HG02943 (cell line): ENCODE results near the gene TMEM238L.
"Not testable (repeated sequence)": the region's sequence is repeated elsewhere in the genome, so short reads cannot be mapped to it uniquely, and the experiment has no call there.

Source experiments
- ATAC-seq: cut with Tn5 transposase; IDR thresholded peaks from one replicate; pipeline ENCODE4 v1.9.1; 2021; ENCODE audit warnings: mild to moderate bottlenecking, low read depth, moderate library complexity; ENCODE audit not compliant: unreplicated experiment

TMEM238L gene, protein sequence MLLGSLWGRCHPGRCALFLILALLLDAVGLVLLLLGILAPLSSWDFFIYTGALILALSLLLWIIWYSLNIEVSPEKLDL

DNA sequence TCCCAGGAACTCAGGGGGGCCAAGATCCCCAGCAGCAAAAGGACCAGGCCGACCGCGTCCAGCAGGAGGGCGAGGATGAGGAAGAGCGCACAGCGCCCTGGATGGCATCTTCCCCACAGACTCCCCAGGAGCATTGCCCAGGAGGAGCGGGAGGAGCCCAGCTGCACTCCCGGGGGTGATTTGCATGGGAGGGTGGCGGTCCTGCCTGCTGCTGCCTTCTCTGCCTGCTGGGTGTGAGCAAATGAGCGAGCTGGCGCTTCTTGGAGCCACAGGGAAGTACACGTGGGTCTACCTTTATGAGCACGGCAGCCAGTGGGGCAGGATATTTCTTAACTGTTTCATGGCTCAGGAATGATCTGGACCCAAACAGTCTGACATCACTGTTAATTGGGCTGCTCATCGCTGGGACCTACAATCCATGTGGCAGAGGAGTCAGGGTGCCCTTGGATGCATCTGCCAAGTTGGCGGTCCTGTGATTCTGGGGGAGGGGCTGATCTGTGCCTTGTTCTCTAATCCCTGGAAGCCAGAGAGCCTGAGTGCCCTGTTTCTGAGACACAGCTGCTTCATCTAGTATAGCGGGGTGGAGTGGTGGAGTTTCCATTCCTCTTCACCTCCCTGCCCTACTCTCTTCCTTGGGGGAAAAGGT lies at the start of gene TMEM238L:
TSS of gene TMEM238L (minus strand) at position 270 of the 646 bp plus-strand sequence. CDS start at position 134, 136 bp downstream.
- ATAC-seq, result no peak

DNA sequence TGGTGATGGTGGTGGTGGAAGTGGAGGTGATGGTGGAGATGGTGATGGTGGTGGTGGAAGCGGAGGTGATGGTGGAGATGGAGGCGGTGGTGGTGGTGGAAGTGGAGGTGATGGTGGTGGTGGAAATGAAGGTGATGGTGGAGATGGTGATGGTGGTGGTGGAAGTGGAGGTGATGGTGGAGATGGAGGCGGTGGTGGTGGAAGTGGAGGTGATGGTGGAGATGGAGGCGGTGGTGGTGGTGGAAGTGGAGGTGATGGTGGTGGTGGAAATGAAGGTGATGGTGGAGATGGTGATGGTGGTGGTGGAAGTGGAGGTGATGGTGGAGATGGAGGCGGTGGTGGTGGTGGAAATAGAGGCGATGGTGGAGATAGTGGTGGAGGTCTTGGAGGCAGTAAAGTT lies 42.7 kb upstream of the TMEM238L start:
- ATAC-seq, result not testable (repeated sequence)

DNA sequence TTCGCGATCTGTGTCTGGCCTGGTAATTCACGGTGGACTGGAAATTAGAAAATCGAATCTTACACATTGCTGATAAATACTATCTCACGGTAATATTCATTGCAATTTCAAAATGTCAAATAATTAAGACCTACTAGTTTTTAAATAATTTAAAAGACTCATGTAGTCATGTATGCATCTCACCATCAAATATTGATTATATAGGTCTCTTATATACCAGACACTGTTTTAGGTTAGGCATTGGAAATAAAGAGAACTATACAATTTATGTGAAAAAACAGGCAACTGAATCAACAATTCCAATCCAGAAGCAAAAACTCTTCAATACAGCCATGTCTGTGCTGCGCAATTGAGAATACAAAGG lies 41.5 kb upstream of the TMEM238L start:
- ATAC-seq, result no peak

DNA sequence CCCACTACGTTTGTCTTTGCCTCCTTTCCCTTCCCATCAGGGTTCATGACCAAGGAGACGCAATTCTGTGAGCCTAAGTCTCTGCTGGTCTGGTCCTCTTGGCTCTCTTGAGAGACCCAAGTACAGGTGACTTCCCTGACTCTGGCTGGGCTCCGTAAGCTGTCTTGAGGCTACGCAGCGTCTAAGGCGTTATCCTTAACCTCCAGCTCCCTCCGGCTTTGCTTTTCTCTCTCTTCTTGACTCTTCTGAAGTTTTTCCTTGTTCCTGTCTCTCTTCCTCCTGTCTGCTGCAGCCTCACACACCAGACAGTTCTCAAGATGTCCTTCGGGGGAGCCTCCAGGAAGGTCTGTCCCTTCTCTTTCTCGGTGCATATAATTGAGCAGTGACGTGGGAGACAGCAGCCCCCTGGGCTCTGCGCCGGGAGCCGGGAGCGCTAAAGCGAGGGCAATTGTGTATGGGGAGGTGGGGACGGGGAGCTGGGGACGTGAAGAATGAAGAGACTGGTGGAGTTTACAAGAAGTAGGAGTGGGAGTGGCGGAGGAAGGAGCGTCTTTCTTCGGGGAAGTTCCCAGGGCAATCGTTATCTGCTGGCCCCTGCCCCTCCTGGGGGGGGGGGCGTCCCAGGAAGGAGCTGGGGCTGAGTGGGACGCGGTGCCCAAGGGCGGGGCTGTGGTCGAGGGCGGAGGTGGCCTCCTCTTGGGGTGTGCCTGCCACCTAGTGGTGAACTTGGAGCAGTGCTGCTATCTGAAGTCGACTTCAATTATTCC lies 40.9 kb upstream of the TMEM238L start:
- no peak for ATAC-seq

DNA sequence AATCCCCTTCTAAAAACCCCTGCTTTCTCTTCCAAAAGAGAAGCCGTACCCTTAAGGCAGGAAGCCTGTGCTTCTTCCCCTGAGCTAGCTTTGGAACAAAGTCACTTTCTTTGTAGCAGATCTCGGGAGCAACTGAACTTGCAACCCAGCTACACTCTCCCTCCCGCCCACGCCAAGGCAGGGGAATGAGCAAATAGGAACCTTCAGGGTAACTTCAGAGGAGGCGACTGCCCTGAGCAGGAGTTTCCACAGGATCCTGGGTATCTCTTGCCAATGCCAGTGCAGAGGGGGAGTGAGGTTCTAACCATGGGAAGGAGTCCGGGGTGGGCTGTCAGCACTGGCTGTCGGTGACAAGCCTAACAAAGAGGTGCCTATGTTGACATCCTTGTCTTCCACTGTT lies 39.9 kb upstream of the TMEM238L start:
- ATAC-seq, result no peak

DNA sequence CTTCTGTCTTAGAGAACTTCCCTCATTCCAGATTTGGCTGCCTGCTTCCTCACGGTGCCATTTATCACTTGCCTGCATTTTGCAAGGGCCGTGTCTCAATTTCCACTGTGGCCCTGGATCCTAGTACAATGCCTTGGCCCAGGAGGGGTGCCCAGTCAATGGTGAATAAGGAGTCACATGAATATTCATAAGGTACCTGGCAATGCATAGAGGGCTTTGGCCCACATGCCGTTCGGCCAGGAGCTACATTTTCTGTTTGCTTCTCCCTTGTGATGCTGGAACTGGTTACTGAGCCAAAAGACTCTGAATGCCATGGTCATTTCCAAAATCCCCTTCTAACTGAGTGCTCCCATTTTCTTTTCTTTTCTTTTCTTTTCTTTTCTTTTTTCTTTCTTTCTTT lies 38.8 kb upstream of the TMEM238L start:
- no peak for ATAC-seq

DNA sequence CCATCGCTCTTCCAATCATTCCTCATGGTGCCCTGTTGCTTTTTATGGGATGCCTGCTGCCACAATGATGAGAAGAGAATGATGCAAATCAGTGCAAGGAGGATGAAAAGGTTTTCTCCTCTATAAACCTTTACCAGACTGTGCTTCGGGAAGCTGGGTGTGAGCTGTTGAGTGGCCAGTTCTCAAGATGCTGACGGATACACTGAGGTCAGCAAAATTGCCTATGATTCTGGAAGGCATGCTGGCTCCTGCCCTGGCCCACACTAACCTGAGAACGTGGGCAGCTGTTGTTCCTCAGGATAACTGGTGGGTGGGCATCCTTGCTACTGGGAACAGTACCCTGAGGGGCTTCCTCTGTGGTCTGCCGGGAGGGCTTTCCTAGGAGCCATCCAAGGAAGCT lies 34.8 kb upstream of the TMEM238L start:
- no peak for ATAC-seq

DNA sequence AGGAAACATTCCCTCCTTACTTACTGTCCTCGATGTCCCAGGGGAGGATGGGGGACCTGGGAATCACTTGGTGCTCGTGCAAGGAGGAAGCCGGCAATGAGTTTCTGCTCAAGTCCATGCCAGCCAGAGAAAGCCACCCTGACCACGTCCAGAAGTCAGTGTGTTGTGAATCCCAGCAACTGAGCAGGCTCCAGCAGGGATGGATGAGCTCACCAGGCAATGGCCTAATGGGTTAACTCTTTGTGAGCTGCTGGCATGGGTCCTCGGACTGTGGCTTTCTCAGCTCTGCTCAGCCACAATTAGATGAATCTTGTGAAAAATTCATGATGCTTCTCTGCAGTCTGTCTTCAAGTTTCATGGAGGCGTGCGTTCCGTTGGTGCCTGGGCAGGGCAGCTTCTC lies 34.0 kb upstream of the TMEM238L start, which contains the start of gene PIRT:
TSS of gene PIRT (minus strand) at position 167 of the 400 bp plus-strand sequence. CDS start 12,442 bp downstream, outside the sequence.
- no peak for ATAC-seq

DNA sequence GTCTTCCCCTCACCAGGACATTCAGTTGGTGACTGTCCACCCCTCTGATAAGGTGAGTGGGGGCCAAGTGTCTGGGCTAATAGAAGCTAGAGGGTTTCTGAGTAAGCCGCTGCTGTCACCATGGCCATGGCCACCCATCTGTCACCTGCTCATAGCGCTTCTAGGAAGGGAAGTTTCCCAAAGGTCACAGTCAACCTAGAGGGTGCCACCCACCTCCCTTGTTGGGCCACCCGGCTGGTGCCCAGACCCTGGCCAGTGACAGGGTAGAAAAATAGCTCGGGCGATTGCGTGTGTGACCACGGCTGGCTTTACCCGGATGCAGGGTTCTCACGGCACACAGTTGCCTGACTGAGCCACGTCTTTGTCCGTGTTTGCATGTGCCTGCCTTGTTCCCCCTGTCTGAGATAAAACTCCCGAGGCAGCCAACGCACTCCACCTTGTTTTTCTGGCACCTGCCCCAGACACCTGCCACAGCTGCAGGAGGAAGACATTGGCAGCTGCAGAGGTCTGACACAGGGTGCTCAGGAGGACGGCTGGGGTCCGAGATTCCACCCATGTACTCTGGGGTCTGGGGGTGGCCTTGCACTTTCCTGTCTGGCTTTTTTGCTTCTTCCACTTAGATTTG lies 33.2 kb upstream of the TMEM238L start:
- ATAC-seq, result no peak

DNA sequence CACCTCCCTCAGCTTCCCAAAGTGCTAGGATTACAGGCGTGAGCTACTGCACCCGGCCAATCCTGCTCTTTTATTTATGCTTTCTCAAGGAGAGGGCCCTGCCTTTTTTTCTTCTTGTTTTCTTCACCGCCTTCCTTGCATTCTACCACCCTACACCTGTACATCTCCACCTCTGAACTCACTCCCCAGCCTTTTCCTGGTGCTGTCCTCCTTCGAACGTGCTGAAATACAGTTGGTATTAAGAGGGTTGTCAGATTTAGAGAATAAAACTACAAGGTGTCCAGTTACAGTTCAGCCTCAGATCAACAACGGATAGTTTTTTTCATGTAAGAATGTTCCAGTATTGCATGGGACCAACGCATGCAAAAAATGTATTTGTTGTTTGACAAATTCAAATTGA lies 32.2 kb upstream of the TMEM238L start:
- ATAC-seq, result no peak

DNA sequence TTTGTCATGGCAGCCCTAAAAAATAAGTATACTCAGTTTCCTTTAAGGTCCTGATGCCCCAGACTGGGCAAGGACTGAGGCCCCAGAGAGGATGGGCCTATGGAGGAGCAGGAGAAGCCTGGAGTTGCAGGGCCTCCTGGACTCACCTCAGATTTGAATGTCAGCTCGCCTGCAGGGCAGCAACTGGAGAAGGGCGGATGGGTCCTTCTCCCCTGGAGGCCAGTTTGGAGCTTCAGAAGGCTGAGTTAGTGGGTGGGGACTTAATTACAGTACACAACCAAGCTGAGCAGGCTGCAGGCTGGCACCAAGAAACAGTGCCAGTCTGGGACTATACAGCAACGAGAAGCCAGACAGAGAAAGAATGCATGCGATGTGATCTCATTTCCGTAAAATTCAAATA lies 27.8 kb upstream of the TMEM238L start:
- ATAC-seq, result no peak

DNA sequence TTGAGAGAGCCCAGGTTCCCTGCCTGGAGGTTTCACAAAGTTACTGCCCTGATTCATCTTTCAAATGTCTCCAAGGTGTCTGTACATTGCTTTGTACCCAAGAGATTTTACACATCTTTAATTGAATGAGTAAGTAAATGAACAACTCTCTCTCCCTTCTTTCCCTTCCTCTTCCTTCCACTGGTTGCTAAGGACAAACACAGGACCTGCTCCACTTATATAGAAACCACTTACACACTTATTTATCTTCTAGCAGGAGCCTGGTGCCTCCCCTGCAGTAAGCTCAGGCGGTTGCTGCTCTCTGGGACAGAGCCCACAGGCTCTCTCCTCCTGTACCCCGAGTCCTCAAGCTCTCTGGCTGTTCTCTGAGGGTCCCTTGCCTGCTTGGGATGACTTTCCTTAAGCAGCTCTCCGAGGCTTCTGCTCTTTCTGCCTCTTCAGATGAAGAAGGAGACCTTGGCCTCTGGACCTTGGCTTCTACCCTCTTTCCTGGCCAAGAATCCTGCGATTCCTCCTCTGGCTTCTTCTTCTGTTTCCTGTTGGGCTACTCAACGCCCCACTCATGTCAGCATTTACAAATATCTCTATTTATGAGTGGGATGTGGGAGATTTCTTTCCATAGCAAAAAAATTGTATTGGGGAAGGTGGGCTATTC lies 24.1 kb upstream of the TMEM238L start:
- ATAC-seq, result no peak

DNA sequence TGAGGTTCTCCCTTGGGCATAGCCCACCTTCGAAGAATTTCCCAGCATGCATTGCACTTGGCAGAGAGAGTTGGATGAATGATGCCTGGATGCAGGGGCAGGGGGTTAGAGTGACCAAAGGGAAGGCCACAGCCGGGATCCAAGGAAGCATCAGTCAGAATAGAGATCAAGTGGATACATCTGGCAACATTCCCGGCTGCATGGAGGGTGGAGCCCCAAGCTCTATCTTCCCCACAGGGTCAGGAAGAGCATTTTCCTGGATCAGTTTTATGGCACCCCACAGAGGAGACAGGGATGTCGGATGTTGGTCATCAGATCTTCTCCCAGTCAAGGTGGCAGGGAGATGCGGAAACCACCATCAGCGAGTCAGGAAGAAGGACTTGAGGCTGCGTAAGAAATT lies 21.0 kb upstream of the TMEM238L start:
- ATAC-seq, result no peak

DNA sequence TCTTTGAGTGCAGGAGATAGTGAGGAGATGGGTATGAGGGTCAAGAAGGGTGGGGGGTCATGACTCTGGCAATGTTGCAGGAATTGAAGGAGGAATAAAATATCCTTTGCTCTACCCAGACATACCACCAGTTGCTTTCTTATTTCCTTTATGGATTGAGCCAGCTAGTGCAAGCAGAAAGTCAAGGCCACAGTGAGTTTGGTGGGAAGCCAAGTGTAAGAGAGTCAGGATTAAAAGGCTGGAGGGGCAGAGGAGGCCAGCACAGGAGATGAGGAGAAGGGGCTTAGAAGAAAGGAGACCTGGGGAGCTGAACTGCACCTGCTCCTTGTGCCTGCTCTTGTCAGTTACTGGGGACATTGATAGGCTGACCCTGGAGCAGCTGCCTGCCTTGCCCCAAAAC lies 17.9 kb upstream of the TMEM238L start:
- no peak for ATAC-seq

DNA sequence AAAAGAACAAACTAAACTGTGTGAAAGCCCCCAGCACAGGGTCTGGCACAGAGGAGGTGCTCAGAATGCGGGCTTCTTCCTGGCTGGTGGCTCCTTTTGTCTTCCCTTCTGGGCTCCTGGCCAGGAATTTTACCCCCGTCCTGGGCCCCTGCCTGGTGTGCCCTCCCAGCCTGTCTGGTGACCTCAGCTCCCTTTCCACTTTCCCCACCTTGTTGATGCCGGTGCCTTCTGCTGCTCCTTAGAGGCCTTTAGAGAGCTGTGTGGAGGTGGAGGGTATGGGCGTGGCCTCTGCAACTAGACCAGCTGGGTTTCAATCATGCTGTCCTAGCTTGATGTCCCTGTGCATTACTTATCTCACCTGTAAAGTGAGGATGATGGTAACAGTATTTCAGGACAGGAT lies 17.2 kb upstream of the TMEM238L start:
- no peak for ATAC-seq

DNA sequence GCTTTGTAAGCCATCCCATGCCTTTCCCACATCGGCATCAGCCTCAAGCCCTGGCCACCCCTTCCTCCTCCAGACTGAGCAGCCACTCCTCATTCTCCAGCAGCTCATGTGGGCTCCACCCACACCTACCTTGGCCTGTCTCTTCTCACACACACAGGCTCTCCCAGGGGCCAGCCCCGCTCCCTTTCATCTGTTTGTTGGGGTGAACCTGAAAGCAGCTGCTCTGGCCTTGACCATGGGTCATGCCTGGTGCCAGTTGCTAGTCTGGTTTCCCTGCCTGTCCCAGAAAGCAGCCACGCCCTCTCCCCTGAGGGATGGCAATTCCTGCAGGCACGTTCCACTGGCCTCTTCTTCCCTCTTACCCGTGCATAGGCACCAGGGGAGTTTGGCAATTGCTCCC lies 11.4 kb upstream of the TMEM238L start:
- ATAC-seq, result no peak

DNA sequence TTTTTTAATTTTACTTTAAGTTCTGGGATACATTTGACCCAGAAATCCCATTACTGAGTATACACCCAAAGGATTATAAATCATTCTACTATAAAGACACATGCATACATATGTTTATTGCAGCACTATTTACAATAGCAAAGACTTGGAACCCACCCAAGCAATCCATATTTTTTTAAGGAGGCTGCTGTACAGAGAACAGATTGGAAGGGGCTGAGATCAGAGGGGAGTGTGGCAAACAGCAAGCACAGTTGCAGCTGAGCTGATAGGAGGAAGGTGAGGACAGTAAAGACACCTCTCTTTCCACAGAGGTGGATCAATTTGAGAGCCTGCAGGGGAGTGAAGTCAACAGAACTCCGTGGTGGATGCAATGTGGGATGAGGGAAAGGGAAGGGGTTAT lies 10.2 kb upstream of the TMEM238L start:
- no peak for ATAC-seq

DNA sequence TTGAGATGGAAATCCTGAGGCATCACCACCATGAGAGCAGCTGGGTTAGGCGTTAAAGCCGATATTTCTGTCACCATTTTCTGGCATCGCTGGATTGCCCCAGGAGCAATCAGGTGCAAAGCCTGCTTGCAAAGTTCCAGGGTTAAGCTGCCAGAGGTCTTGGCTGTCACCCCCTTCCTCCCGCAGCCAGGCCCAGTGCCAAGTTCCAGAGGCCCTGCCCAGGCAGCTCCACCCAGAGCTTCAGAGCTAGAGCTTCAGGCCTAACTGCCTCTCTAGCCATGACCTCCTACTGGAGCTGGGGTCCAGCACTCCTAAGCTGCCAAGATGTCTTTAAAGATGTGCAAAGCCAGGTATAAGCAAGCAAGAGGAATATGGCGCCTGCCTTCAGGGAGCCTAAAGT lies 8.8 kb upstream of the TMEM238L start:
- no peak for ATAC-seq

DNA sequence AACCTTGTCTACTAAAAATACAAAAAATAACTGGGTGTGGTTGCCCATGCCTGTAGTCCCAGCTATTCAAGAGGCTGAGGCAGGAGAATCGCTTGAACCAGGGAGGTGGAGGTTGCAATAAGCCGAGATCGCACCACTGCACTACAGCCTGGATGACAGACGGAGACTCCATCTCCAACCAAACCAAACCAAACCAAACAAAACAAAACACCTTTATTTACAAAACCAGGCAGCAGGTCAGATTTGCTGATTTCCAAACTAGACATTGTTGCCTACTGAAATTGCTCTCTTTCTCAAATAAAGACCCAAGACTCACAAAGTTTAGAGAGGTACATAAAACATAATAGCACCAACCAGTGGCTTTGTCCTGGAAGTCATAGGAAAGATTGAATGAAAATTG lies 5.7 kb upstream of the TMEM238L start:
- no peak for ATAC-seq

DNA sequence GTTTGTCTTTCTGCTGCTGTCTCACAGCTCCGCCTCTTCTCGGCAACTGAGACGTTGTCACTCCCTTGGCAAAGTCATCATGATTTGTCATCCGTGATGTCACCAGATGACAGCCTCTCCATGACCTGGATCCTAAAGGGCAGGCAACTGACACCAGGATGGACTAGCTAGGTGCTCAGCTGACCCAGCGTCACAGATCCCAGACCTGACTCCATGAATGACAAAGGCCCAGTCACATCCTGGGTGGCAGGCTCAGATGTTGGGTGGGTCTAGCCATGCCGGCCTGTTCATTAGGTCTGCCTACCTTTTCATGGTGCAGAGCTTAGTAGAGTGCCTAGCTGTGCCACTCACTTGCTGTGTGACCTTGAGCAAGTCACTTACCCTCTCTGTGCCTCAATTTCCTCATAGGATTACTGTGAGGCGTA lies 3.8 kb upstream of the TMEM238L start:
- no peak for ATAC-seq
